Testis (tissue), 3 donors: ENCODE measurements around the gene ANP32B. TPM values are rescaled to one million over a fixed set of nuclear protein-coding genes. Genes with fewer than 3 reads are reported as not detected.

Source experiments
- DNase-seq: peaks from one replicate; pipeline ENCODE4 v3.0.0-alpha.2; 2019
- H3K27ac ChIP-seq, 2 donors: fragments of 200-600 bp; sonication (generic); one replicate each; pipeline ENCODE4 v1.5.1; 2019
- H3K27me3 ChIP-seq: fragments of 200-600 bp; sonication (generic); one replicate; pipeline ENCODE4 v1.5.1; 2019
- H3K36me3 ChIP-seq: fragments of 200-600 bp; sonication (generic); one replicate; pipeline ENCODE4 v1.5.1; 2017; ENCODE audit warnings: low read depth; ENCODE audit errors: missing control alignments
- H3K4me1 ChIP-seq: fragments of 200-600 bp; sonication (generic); one replicate; pipeline ENCODE4 v1.5.1; 2019
- H3K4me3 ChIP-seq, 2 donors: fragments of 200-600 bp; sonication (generic); one replicate each; pipeline ENCODE4 v1.5.1; 2017 to 2019
- H3K9me3 ChIP-seq: fragments of 200-600 bp; sonication (generic); one replicate; pipeline ENCODE4 v1.5.1; 2017
- CTCF ChIP-seq, 3 experiments: fragments of 450-650 bp in 2 of 3; fragments of 200-600 bp in 1 of 3; sonication (generic) in 1 of 3; IDR thresholded peaks; one replicate each; pipeline ENCODE4 v1.5.1; 2016 to 2019; ENCODE audit warnings: antibody characterized with exemption in 3 of 3, mild to moderate bottlenecking in 2 of 3, moderate library complexity in 1 of 3
- POLR2A ChIP-seq: fragments of 450-650 bp; IDR thresholded peaks from one replicate; pipeline ENCODE4 v1.6.1; 2017; ENCODE audit warnings: antibody characterized with exemption, mild to moderate bottlenecking, moderate library complexity
- WGBS, 2 donors: methylation state at CpG; one replicate each; pipeline ENCODE4 v1.1.5; 2018; 5-methylcytosine and 5-hydroxymethylcytosine counted together
- intact Hi-C: fragments of 100-400 bp; cut with DNase I; formaldehyde crosslinking; loops from one replicate; pipeline ENCODE4 v1.15.1; 2023; ENCODE audit warnings: low total_unique reads
- polyA plus RNA-seq: library from polyadenylated mRNA; stranded (reverse); fragments of 350-450 nt; fragmentation: Illumina TruSeq; extraction: RNeasy Lipid Tissue Mini Kit (QIAGEN cat#74804); gene quantifications from one replicate; pipeline ENCODE4 v1.2.3, GENCODE V29; 2014; ENCODE audit warnings: low read depth, low replicate concordance; ENCODE audit not compliant: insufficient read depth
- total RNA-seq, 2 donors: library from RNA; depleted of rRNA; stranded (reverse); fragments of >200 nt; gene quantifications; one replicate each; pipeline ENCODE4 v1.2.3, GENCODE V29; 2016

ANP32B gene
- total and polyA plus RNA-seq, 3 donors from 2014 or later, result 33.8 to 89.6 (median 54.3) TPM

- no peak overlapping the region for H3K27ac ChIP-seq
- H3K9me3 ChIP-seq, result no peaks in the 10 kb centered on the region
- H3K27me3 ChIP-seq, result no peaks in the 10 kb centered on the region
- intact Hi-C loops, result no loop called here
- WGBS, 2 donors, result 96 to 97% methylated on average over 3 of the region's 3 CpGs
- no peaks in the 10 kb centered on the region for H3K36me3 ChIP-seq
- TF ChIP-seq CTCF (IDR thresholded peaks at IDR 0.05) (no peak), POLR2A (no peak)
- no peak overlapping the region for H3K4me3 ChIP-seq
- H3K4me1 ChIP-seq, result no peaks in the 10 kb centered on the region
- no peak for DNase-seq
These were observed 25.6 kb downstream of the ANP32B start for GRCh38 chr9:98008764-98009163.

GRCh38 chr9:98009437-98009836 lies 26.3 kb downstream of the ANP32B start:
- no peaks in the 10 kb centered on the region for H3K36me3 ChIP-seq
- H3K4me1 ChIP-seq, result no peaks in the 10 kb centered on the region
- DNase-seq, result no peak
- intact Hi-C loops, result no loop called here
- no peak for TF ChIP-seq CTCF (IDR thresholded peaks at IDR 0.05)
- TF ChIP-seq POLR2A, result no peak
- H3K27me3 ChIP-seq, result no peaks in the 10 kb centered on the region
- H3K4me3 ChIP-seq, result no peak overlapping the region
- 81 to 95% methylated on average over 6 of the region's 6 CpGs for WGBS, 2 donors
- H3K27ac ChIP-seq, result no peak overlapping the region
- H3K9me3 ChIP-seq, result no peaks in the 10 kb centered on the region

- WGBS, 2 donors, result 44 to 46% methylated on average over 1 of the region's 1 CpG
- no peaks in the 10 kb centered on the region for H3K4me1 ChIP-seq
- no peak for DNase-seq
- H3K36me3 ChIP-seq, result no peaks in the 10 kb centered on the region
- no peak for TF ChIP-seq POLR2A
- no peak for TF ChIP-seq CTCF (IDR thresholded peaks at IDR 0.05)
- intact Hi-C loops, result no loop called here
- H3K9me3 ChIP-seq, result no peaks in the 10 kb centered on the region
- no peak overlapping the region for H3K4me3 ChIP-seq
- H3K27me3 ChIP-seq, result no peaks in the 10 kb centered on the region
- H3K27ac ChIP-seq, result no peak overlapping the region
These were observed 26.8 kb downstream of the ANP32B start for GRCh38 chr9:98009936-98010335.

GRCh38 chr9:98010445-98010844 lies 27.3 kb downstream of the ANP32B start:
- TF ChIP-seq CTCF (IDR thresholded peaks at IDR 0.05), result no peak
- no peak for TF ChIP-seq POLR2A
- DNase-seq, result no peak
- Histone ChIP-seq H3K27me3 (no peaks in the 10 kb centered on the region), H3K9me3 (no peaks in the 10 kb centered on the region), H3K4me3 (no peak overlapping the region), H3K4me1 (no peaks in the 10 kb centered on the region), H3K27ac (no peak overlapping the region), H3K36me3 (no peaks in the 10 kb centered on the region)
- intact Hi-C loops, result no loop called here
- WGBS, 2 donors, result 35 to 51% methylated on average over 2 of the region's 2 CpGs

- H3K27me3 ChIP-seq, result no peaks in the 10 kb centered on the region
- no peak for DNase-seq
- H3K9me3 ChIP-seq, result no peaks in the 10 kb centered on the region
- 88 to 92% methylated on average over 7 of the region's 7 CpGs for WGBS, 2 donors
- TF ChIP-seq POLR2A, result no peak
- TF ChIP-seq CTCF (IDR thresholded peaks at IDR 0.05), result no peak
- H3K27ac ChIP-seq, result no peak overlapping the region
- intact Hi-C loops, result no loop called here
- H3K36me3 ChIP-seq, result no peaks in the 10 kb centered on the region
- H3K4me3 ChIP-seq, result no peak overlapping the region
- H3K4me1 ChIP-seq, result no peaks in the 10 kb centered on the region
These were observed 28.0 kb downstream of the ANP32B start for GRCh38 chr9:98011122-98011521.
